OCI-LY7 (cell line): ENCODE measurements around the gene SMIM29. TPM values are rescaled to one million over a fixed set of nuclear protein-coding genes. Genes with fewer than 3 reads are reported as not detected.
"Not testable (repeated sequence)": the region's sequence is repeated elsewhere in the genome, so short reads cannot be mapped to it uniquely, and the experiment has no call there.

Source experiments
- BruUV-seq: library from RNA; stranded (reverse); fragments of 400-500 nt; replicated peaks from 2 replicates; lab custom pipeline; 2021; lab: Mats Ljungman, UMichigan
- CTCF ChIA-PET: fragments of 300-600 bp; sonication (Branson Sonifier 250); formaldehyde crosslinking; loops from one replicate; lab custom pipeline; 2022; ENCODE audit warnings: antibody characterized with exemption; ENCODE audit not compliant: unreplicated experiment; lab: Charles Lee
- POLR2A ChIA-PET: fragments of 300-600 bp; sonication (Branson Sonifier 250); formaldehyde crosslinking; loops from one replicate; lab custom pipeline; 2022; ENCODE audit warnings: antibody characterized with exemption; lab: Charles Lee
- DNase-seq: peaks from one replicate; pipeline ENCODE4 v3.0.0-alpha.2; 2015; ENCODE audit warnings: low spot score
- H2AFZ ChIP-seq: fragments of 200-600 bp; sonication (generic), shearing (Covaris generic); 2 replicates; pipeline ENCODE4 v1.6.1; 2014; ENCODE audit warnings: mild to moderate bottlenecking, antibody characterized with exemption, low read length, moderate library complexity
- H3K27ac ChIP-seq: fragments of 200-600 bp; sonication (generic); 2 replicates; pipeline ENCODE4 v1.5.1; 2014; ENCODE audit warnings: mixed run types, low read depth, mild to moderate bottlenecking, moderate library complexity, low read length, inconsistent platforms; ENCODE audit not compliant: poor library complexity, severe bottlenecking
- H3K36me3 ChIP-seq: fragments of 200-600 bp; sonication (generic); 2 replicates; pipeline ENCODE4 v1.6.1; 2014; ENCODE audit warnings: mild to moderate bottlenecking, antibody characterized with exemption, low read length, moderate library complexity, mixed read lengths; ENCODE audit not compliant: insufficient read depth
- H3K4me1 ChIP-seq: fragments of 200-600 bp; sonication (generic); 2 replicates; pipeline ENCODE4 v1.5.1; 2014; ENCODE audit warnings: mild to moderate bottlenecking, low read length; ENCODE audit not compliant: insufficient read depth, poor library complexity, severe bottlenecking
- H3K4me2 ChIP-seq: fragments of 200-600 bp; sonication (generic); 2 replicates; pipeline ENCODE4 v1.6.1; 2014; ENCODE audit warnings: mild to moderate bottlenecking, low read length
- H3K4me3 ChIP-seq: fragments of 200-600 bp; sonication (generic); 2 replicates; pipeline ENCODE4 v1.5.1; 2014; ENCODE audit warnings: mild to moderate bottlenecking, low read depth, low read length; ENCODE audit not compliant: poor library complexity, severe bottlenecking
- H3K79me2 ChIP-seq: fragments of 200-600 bp; sonication (generic); 2 replicates; pipeline ENCODE4 v1.6.1; 2016; ENCODE audit warnings: low read depth, mild to moderate bottlenecking, low read length, moderate library complexity, mixed read lengths; ENCODE audit not compliant: insufficient read depth
- H3K9me2 ChIP-seq: fragments of 200-600 bp; sonication (generic); 2 replicates; pipeline ENCODE4 v1.6.1; 2016; ENCODE audit warnings: mild to moderate bottlenecking, low read length, mixed read lengths; ENCODE audit not compliant: insufficient read depth
- H3K9me3 ChIP-seq: fragments of 200-600 bp; sonication (generic); 2 replicates; pipeline ENCODE4 v1.6.1; 2014; ENCODE audit warnings: mild to moderate bottlenecking, mixed run types, low read length, mixed read lengths
- H4K20me1 ChIP-seq: fragments of 200-600 bp; sonication (generic); 2 replicates; pipeline ENCODE4 v1.6.1; 2014; ENCODE audit warnings: mild to moderate bottlenecking, antibody characterized with exemption, low read length, moderate library complexity, mixed read lengths; ENCODE audit not compliant: insufficient read depth
- EZH2phosphoT487 ChIP-seq: fragments of 200-600 bp; sonication (generic); IDR thresholded peaks from 2 replicates; pipeline ENCODE4 v1.6.1; 2018; ENCODE audit warnings: low read depth, borderline replicate concordance, mild to moderate bottlenecking, mixed run types, antibody characterized with exemption, low read length, moderate library complexity, mixed read lengths
- intact Hi-C: fragments of 100-400 bp; cut with micrococcal nuclease; formaldehyde crosslinking; loops from one replicate; pipeline ENCODE4 v1.10.0; 2022; ENCODE audit not compliant: unreplicated experiment
- total RNA-seq, 2 experiments: library from RNA; depleted of rRNA in 1 of 2; stranded (reverse); fragments of >200 nt in 1 of 2; shearing (Covaris generic) in 1 of 2; gene quantifications; 2 replicates each; pipeline ENCODE4 v1.2.3, GENCODE V29; 2014 to 2022
- TF ChIP-seq, protein P1 (sequence below): fragments of 200-600 bp; sonication (generic); conservative IDR thresholded peaks from 2 replicates; pipeline ENCODE4 v1.5.1; 2014; ENCODE audit warnings: mild to moderate bottlenecking, antibody characterized with exemption, low read length, moderate library complexity, mixed read lengths

Gene SMIM29
- total RNA-seq, 2 experiments from 2014 or later, result 17.3 to 21.3 TPM

GRCh38 chr6:34267746-34268145 lies 18.9 kb upstream of the SMIM29 start:
- intact Hi-C loops, result no loop called here
- TF ChIP-seq, protein P1, sequence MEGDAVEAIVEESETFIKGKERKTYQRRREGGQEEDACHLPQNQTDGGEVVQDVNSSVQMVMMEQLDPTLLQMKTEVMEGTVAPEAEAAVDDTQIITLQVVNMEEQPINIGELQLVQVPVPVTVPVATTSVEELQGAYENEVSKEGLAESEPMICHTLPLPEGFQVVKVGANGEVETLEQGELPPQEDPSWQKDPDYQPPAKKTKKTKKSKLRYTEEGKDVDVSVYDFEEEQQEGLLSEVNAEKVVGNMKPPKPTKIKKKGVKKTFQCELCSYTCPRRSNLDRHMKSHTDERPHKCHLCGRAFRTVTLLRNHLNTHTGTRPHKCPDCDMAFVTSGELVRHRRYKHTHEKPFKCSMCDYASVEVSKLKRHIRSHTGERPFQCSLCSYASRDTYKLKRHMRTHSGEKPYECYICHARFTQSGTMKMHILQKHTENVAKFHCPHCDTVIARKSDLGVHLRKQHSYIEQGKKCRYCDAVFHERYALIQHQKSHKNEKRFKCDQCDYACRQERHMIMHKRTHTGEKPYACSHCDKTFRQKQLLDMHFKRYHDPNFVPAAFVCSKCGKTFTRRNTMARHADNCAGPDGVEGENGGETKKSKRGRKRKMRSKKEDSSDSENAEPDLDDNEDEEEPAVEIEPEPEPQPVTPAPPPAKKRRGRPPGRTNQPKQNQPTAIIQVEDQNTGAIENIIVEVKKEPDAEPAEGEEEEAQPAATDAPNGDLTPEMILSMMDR, result no peak
- no peak for TF ChIP-seq EZH2phosphoT487
- Histone ChIP-seq H3K4me3 (no peak overlapping the region), H3K9me3 (no peaks in the 10 kb centered on the region), H4K20me1 (no peaks in the 10 kb centered on the region), H3K27ac (no peak overlapping the region), H3K4me2 (no peak overlapping the region), H3K79me2 (no peaks in the 10 kb centered on the region), H3K4me1 (no peaks in the 10 kb centered on the region), H3K9me2 (no peaks in the 10 kb centered on the region), H2AFZ (no peak overlapping the region), H3K36me3 (no peaks in the 10 kb centered on the region)
- ChIA-PET CTCF (no interaction called here), POLR2A (interaction anchor here (0.5 to 0.6 kb wide), 2 partner anchors 19 to 29 kb away, joined by 3 to 6 read pairs; no protein-coding TSS in a partner anchor)
- no TSS peak for BruUV-seq
- DNase-seq, result no peak

GRCh38 chr6:34263484-34263883 lies 14.7 kb upstream of the SMIM29 start:
- H3K4me3 ChIP-seq, H3K4me1 ChIP-seq, H3K9me2 ChIP-seq, H4K20me1 ChIP-seq, H2AFZ ChIP-seq, DNase-seq, POLR2A ChIA-PET, H3K36me3 ChIP-seq, H3K79me2 ChIP-seq, BruUV-seq, H3K4me2 ChIP-seq, CTCF ChIA-PET, intact Hi-C loops, H3K9me3 ChIP-seq, H3K27ac ChIP-seq: not testable (repeated sequence)

GRCh38 chr6:34260576-34261267 lies 11.9 kb upstream of the SMIM29 start:
- Histone ChIP-seq H4K20me1 (no peaks in the 10 kb centered on the region), H3K4me3 (no peak overlapping the region), H3K9me2 (no peaks in the 10 kb centered on the region), H3K27ac (no peak overlapping the region), H2AFZ (no peak overlapping the region), H3K36me3 (no peaks in the 10 kb centered on the region), H3K4me1 (no peaks in the 10 kb centered on the region), H3K4me2 (no peak overlapping the region), H3K79me2 (no peaks in the 10 kb centered on the region), H3K9me3 (0 out of 2 replicates have a peak, but pooled peaks cover 6% of the 10 kb centered on the region)
- BruUV-seq, result no TSS peak
- DNase-seq, result no peak
- POLR2A ChIA-PET, result interaction anchor here (0.6 kb wide), 1 partner anchor 56 kb away, joined by 3 read pairs; no protein-coding TSS in a partner anchor
- TF ChIP-seq EZH2phosphoT487, result no peak
- TF ChIP-seq, protein P1, result no peak
- CTCF ChIA-PET, result no interaction called here
- intact Hi-C loops, result no loop called here
